ENCODE data around the gene IVD. TPM values are rescaled to one million over a fixed set of nuclear protein-coding genes. Genes with fewer than 3 reads are reported as not detected.

The IVD gene
- total RNA-seq, 1 donor from 2014 or later: 12.4 TPM

DNA sequence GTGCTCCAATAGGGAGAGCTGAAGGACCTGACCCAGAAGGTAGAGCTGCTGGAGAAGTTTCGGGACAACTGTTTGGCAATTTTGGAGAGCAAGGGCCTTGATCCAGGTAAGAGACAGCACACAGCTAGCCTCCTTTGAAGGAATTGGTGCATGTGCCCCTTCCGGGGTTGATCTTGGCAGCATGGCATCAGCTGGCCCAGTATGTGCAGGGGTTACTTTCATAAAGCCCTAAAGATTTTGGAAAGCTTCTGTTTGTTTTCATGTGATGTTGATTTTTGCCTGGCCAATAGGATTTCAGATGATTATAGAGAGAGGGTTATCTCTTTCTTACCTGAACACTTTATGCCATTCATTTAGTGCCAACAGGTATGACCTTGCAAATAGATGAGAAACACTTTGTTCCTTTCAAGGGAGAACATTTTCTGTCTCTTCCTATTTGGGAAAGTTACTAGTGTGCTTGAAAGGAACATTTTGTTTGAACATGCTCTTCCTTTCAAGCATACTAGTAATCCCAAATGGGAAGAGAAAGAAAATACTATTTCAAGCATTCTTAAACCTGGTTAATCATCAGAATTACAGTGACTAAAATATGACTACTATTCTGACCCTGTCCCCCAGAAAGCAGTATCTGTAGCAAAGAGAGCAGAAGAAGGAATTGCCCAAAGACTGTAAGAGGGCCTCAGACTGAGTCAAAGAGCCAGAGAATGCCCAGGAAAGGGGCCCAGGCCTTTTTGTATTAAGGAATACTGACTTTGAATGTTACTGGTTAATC is 15.6 kb upstream of the IVD start:
- no peak overlapping the region for H3K4me3 ChIP-seq (ENCODE audit: low read depth, low read length)
- H3K27me3 ChIP-seq (ENCODE audit: control insufficient read depth, insufficient read depth, low read length): no peaks in the 10 kb centered on the region
- DNase-seq (ENCODE audit: low read depth) (no peak), FAIRE-seq (no peak)
- H3K36me3 ChIP-seq (ENCODE audit: control insufficient read depth, insufficient read depth, low read length): peaks cover 19% of the 10 kb centered on the region
- TF ChIP-seq, protein P1, sequence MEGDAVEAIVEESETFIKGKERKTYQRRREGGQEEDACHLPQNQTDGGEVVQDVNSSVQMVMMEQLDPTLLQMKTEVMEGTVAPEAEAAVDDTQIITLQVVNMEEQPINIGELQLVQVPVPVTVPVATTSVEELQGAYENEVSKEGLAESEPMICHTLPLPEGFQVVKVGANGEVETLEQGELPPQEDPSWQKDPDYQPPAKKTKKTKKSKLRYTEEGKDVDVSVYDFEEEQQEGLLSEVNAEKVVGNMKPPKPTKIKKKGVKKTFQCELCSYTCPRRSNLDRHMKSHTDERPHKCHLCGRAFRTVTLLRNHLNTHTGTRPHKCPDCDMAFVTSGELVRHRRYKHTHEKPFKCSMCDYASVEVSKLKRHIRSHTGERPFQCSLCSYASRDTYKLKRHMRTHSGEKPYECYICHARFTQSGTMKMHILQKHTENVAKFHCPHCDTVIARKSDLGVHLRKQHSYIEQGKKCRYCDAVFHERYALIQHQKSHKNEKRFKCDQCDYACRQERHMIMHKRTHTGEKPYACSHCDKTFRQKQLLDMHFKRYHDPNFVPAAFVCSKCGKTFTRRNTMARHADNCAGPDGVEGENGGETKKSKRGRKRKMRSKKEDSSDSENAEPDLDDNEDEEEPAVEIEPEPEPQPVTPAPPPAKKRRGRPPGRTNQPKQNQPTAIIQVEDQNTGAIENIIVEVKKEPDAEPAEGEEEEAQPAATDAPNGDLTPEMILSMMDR (IDR thresholded peaks at IDR 0.05; ENCODE audit: insufficient read depth, low read length, severe bottlenecking): no peak

DNA sequence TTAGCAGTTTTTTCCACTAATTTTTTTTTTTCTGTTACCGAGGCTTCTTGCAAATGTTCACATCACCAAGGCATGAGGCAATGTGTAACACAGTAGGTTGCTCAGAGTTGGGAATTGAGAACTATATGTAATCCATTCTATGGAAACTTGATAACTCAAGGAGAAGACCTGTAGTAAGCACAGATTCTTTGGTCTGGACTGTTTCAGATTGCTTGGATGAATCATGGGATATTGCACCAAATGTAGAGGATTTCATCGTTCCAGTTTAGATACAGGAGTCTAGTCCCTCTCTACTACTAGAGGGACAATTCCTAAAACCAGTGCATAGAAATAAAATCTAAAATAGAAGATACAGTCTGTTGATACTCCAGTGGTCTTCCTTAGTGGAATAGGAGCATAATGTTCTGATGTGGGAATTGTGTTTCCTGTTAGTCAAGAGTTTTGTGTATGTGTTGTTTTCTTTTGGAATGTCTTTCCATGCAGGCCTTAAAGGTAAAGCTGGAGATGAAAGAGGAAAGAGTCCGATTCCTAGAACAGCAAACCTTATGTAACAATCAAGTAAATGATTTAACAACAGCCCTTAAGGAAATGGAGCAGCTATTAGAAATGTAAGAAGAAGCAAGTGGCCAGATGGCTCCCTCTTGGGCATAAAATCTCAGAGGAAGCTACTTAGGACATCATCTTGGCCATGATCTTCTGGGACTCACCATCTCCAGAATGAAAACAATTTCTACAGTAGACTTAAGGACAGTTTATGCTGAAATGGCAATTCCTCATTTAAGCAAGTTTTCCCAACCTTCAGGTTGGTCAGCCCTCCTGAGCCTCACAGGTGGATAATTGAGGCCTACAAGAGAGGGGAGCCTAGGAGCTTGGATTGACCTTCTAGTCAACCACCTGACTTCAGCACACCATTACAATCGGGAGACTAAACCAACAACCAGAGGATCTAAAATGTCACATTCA is 12.3 kb upstream of the IVD start:
- H3K36me3 ChIP-seq (ENCODE audit: control insufficient read depth, insufficient read depth, low read length): peaks cover 14% of the 10 kb centered on the region
- TF ChIP-seq, protein P1 (IDR thresholded peaks at IDR 0.05; ENCODE audit: insufficient read depth, low read length, severe bottlenecking): no peak

DNA sequence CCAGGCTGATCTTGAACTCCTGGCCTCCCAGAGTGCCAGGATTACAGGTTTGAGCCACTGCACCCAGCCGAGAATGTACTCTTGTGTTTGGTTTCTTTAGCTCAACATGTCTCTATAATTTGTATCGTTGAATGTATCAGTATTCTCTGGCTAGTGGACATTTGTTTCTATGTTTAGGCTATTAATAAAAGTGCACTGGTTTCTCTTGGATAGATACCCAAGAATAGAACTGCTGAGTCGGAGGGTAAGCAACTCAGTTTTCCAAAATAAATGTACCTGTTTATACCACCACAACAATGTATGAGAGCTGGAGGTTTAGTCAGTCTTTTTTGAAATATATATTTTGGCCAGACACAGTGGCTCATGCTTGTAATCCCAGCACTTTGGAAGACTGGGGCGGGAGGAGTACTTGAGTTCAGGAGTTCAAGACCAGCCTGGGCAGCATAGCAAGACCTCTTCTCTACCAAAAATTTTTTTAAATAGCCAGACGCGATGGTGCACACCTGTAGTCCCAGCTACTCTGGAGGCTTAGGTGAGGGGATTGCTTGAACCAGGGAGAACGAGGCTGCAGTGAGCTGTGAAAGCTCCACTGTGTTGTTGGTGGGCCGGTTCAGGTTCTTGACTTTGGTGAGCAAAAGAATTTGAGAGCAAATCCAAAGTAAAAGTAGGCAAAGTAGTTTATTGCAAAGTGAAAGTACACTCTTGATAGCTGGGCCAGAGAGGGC is 7.7 kb upstream of the IVD start:
- TF ChIP-seq, protein P1 (IDR thresholded peaks at IDR 0.05; ENCODE audit: insufficient read depth, low read length, severe bottlenecking): no peak
- peaks cover 3% of the 10 kb centered on the region for H3K36me3 ChIP-seq (ENCODE audit: control insufficient read depth, insufficient read depth, low read length)
- no peaks in the 10 kb centered on the region for H3K27me3 ChIP-seq (ENCODE audit: control insufficient read depth, insufficient read depth, low read length)
- FAIRE-seq: no peak
- H3K4me3 ChIP-seq (ENCODE audit: low read depth, low read length): no peak overlapping the region
- DNase-seq (ENCODE audit: low read depth): no peak

More for the DNA sequence above, 12.3 kb upstream of the IVD start:
- FAIRE-seq (no peak), DNase-seq (ENCODE audit: low read depth) (no peak)
- Histone ChIP-seq H3K4me3 (ENCODE audit: low read depth, low read length) (no peak overlapping the region), H3K27me3 (ENCODE audit: control insufficient read depth, insufficient read depth, low read length) (no peaks in the 10 kb centered on the region)

DNA sequence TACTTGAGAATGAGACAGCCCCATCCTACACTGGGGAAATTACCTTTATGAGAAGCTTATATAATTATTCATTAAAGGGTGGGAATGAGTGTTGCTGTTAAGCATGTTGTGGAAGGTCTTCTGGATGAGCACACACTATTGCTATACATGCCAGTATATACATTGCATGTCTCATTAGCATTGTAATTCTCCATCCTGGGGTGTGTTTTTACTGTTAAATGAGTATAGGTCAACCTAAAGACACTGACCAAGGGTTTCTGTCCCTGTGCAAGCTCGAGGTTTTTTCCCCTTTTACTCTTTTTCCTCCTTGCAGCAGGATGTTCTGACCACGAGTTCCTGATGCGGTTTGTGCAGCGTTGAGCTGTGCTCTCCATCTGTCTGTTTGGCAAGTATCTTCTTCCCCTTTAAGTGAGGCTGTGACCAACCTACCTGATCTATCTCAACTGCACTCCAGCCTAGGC is 7.2 kb upstream of the IVD start:
- TF ChIP-seq, protein P1 (IDR thresholded peaks at IDR 0.05; ENCODE audit: insufficient read depth, low read length, severe bottlenecking): no peak
- DNase-seq (ENCODE audit: low read depth) (no peak), FAIRE-seq (no peak)
- Histone ChIP-seq H3K36me3 (ENCODE audit: control insufficient read depth, insufficient read depth, low read length) (peaks cover 1% of the 10 kb centered on the region), H3K27me3 (ENCODE audit: control insufficient read depth, insufficient read depth, low read length) (no peaks in the 10 kb centered on the region), H3K4me3 (ENCODE audit: low read depth, low read length) (no peak overlapping the region)

- H3K36me3 ChIP-seq (ENCODE audit: control insufficient read depth, insufficient read depth, low read length): peaks cover 1% of the 10 kb centered on the region
- TF ChIP-seq, protein P1 (IDR thresholded peaks at IDR 0.05; ENCODE audit: insufficient read depth, low read length, severe bottlenecking): no peak
- no peak overlapping the region for H3K4me3 ChIP-seq (ENCODE audit: low read depth, low read length)
- no peak for DNase-seq (ENCODE audit: low read depth)
- H3K27me3 ChIP-seq (ENCODE audit: control insufficient read depth, insufficient read depth, low read length): no peaks in the 10 kb centered on the region
- FAIRE-seq: no peak
Observed at GRCh38 chr15:40399370-40399769, 6.2 kb upstream of the IVD start.

All from bronchial epithelial cell (primary cell).